ENCODE data around the gene SLC27A1. TPM values are rescaled to one million over a fixed set of nuclear protein-coding genes. Genes with fewer than 3 reads are reported as not detected.

SLC27A1 gene
- total and polyA plus RNA-seq, 9 of the 15 experiments (the other 6 are each of a cell fraction or from before 2014, with no cell fraction given) = 0.06 to 3.0 (median 1.1) TPM

- H3K36me3 ChIP-seq (ENCODE audit: control insufficient read depth, insufficient read depth, low read length) = no peaks in the 10 kb centered on the region
- TF ChIP-seq, protein P1, sequence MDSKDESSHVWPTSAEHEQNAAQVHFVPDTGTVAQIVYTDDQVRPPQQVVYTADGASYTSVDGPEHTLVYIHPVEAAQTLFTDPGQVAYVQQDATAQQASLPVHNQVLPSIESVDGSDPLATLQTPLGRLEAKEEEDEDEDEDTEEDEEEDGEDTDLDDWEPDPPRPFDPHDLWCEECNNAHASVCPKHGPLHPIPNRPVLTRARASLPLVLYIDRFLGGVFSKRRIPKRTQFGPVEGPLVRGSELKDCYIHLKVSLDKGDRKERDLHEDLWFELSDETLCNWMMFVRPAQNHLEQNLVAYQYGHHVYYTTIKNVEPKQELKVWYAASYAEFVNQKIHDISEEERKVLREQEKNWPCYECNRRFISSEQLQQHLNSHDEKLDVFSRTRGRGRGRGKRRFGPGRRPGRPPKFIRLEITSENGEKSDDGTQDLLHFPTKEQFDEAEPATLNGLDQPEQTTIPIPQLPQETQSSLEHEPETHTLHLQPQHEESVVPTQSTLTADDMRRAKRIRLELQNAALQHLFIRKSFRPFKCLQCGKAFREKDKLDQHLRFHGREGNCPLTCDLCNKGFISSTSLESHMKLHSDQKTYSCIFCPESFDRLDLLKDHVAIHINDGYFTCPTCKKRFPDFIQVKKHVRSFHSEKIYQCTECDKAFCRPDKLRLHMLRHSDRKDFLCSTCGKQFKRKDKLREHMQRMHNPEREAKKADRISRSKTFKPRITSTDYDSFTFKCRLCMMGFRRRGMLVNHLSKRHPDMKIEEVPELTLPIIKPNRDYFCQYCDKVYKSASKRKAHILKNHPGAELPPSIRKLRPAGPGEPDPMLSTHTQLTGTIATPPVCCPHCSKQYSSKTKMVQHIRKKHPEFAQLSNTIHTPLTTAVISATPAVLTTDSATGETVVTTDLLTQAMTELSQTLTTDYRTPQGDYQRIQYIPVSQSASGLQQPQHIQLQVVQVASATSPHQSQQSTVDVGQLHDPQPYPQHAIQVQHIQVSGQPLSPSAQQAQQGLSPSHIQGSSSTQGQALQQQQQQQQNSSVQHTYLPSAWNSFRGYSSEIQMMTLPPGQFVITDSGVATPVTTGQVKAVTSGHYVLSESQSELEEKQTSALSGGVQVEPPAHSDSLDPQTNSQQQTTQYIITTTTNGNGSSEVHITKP (IDR thresholded peaks at IDR 0.05; ENCODE audit: partially characterized antibody) = no peak
- TF ChIP-seq ZFP36 (IDR thresholded peaks at IDR 0.05; ENCODE audit: low read depth, low read length, partially characterized antibody) (no peak), ZNF431 (CRISPR knock-in tag; IDR thresholded peaks at IDR 0.05) (no peak), NCOR1 (IDR thresholded peaks at IDR 0.05) (no peak), KAT7 (CRISPR knock-in tag; IDR thresholded peaks at IDR 0.05; ENCODE audit: borderline replicate concordance) (no peak), PRMT5 (CRISPR knock-in tag; IDR thresholded peaks at IDR 0.05) (no peak), PURB (CRISPR knock-in tag; IDR thresholded peaks at IDR 0.05; ENCODE audit: low read depth) (no peak), ATF3 (IDR thresholded peaks at IDR 0.05) (no peak), ATF3 (CRISPR knock-in tag; conservative IDR thresholded peaks at IDR 0.05) (no peak), ZNF778 (CRISPR knock-in tag; IDR thresholded peaks at IDR 0.05) (no peak), CTBP1 (IDR thresholded peaks at IDR 0.05; ENCODE audit: borderline replicate concordance) (no peak), TFAP4 (CRISPR knock-in tag; IDR thresholded peaks at IDR 0.05; ENCODE audit: borderline replicate concordance) (no peak)
- TF ChIP-seq, protein P2, sequence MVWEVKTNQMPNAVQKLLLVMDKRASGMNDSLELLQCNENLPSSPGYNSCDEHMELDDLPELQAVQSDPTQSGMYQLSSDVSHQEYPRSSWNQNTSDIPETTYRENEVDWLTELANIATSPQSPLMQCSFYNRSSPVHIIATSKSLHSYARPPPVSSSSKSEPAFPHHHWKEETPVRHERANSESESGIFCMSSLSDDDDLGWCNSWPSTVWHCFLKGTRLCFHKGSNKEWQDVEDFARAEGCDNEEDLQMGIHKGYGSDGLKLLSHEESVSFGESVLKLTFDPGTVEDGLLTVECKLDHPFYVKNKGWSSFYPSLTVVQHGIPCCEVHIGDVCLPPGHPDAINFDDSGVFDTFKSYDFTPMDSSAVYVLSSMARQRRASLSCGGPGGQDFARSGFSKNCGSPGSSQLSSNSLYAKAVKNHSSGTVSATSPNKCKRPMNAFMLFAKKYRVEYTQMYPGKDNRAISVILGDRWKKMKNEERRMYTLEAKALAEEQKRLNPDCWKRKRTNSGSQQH (CRISPR knock-in tag; IDR thresholded peaks at IDR 0.05) = no peak
- no TSS peak for BruUV-seq (replicated peaks)
- intact Hi-C loops (cut with micrococcal nuclease) (loop anchor here (10.0 kb wide), 1 partner anchor 219 kb away; no protein-coding TSS in a partner anchor), in situ Hi-C loops (cut with MboI) (no loop called here)
- H2AFZ ChIP-seq (ENCODE audit: low read depth, low read length) = no peak overlapping the region
- no peaks in the 10 kb centered on the region for H3K9me1 ChIP-seq (ENCODE audit: control insufficient read depth, insufficient read depth, low read length)
- H3K4me2 ChIP-seq (ENCODE audit: insufficient read depth, low read length) = no peak overlapping the region
- no peaks in the 10 kb centered on the region for H3K9me3 ChIP-seq (replicated peaks; ENCODE audit: control insufficient read depth, insufficient read depth, low read depth, low read length)
- POLR2A ChIA-PET = no interaction called here
- no peak overlapping the region for H3K9ac ChIP-seq (ENCODE audit: insufficient read depth in 1 of 2, low read depth in 2 of 2, low read length in 2 of 2)
- H3K27me3 ChIP-seq (ENCODE audit: control insufficient read depth in 2 of 2, insufficient read depth in 2 of 2, low read length in 2 of 2) = peaks cover 5 to 23% of the 10 kb centered on the region in 2 experiments; a peak in 4 of 5 replicates
- 51% methylated on average over 11 of the region's 11 CpGs for WGBS (ENCODE audit: insufficient coverage, low coverage, missing lambda C conversion rate)
- no peak overlapping the region for H3K27ac ChIP-seq (ENCODE audit: extremely low read depth, low read depth, low read length)
- ATAC-seq (no peak), DNase-seq (ENCODE audit: extremely low read depth in 1 of 4, low spot score in 3 of 4) (no peak), FAIRE-seq (no peak)
- H3K4me3 ChIP-seq = no peak overlapping the region
- H3K4me1 ChIP-seq (replicated peaks in 1 of 2; ENCODE audit: control insufficient read depth in 2 of 2, insufficient read depth in 2 of 2, low read length in 2 of 2) = peaks cover 0 to 22% of the 10 kb centered on the region in 2 experiments; a peak in 3 of 5 replicates
- H4K20me1 ChIP-seq (replicated peaks; ENCODE audit: control insufficient read depth, insufficient read depth, low read length) = no peaks in the 10 kb centered on the region
- no peaks in the 10 kb centered on the region for H3K79me2 ChIP-seq (ENCODE audit: control insufficient read depth, insufficient read depth, low read length)
- CTCF ChIA-PET (ENCODE audit: low intra/inter-chr PET ratio) = no interaction called here
Observed at GRCh38 chr19:17456127-17456526, 14.2 kb upstream of the SLC27A1 start.
